ENCODE data around the gene PFKL. TPM values are rescaled to one million over a fixed set of nuclear protein-coding genes. Genes with fewer than 3 reads are reported as not detected.
"Not testable (repeated sequence)": the region's sequence is repeated elsewhere in the genome, so short reads cannot be mapped to it uniquely, and the experiment has no call there.

PFKL gene
- total and polyA plus RNA-seq, 2 donors (not counting 1 experiment from before 2014, with no cell fraction given) = 54.8 to 125 TPM

DNA sequence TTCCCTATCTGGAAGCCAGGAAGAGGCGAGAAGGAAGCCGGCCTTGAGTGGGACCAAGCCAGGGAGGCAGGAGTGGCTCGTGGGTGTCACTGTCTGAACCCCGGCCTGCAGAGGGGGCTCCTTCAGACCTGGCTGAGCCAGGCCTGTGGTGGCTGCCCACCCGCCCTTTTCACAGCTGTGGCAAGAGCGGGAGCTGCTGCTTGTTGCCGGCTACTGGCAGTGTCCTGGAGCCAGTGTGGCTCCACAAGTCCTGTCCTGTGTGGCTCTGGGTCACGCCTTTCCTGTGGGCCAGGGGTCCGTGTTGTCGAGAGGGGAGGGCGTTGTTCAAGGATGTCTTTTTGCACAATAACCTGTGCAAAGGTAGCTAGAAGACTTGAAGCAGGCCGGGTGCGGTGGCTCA is 1.3 kb downstream of the PFKL start:
- TF ChIP-seq, protein P1, sequence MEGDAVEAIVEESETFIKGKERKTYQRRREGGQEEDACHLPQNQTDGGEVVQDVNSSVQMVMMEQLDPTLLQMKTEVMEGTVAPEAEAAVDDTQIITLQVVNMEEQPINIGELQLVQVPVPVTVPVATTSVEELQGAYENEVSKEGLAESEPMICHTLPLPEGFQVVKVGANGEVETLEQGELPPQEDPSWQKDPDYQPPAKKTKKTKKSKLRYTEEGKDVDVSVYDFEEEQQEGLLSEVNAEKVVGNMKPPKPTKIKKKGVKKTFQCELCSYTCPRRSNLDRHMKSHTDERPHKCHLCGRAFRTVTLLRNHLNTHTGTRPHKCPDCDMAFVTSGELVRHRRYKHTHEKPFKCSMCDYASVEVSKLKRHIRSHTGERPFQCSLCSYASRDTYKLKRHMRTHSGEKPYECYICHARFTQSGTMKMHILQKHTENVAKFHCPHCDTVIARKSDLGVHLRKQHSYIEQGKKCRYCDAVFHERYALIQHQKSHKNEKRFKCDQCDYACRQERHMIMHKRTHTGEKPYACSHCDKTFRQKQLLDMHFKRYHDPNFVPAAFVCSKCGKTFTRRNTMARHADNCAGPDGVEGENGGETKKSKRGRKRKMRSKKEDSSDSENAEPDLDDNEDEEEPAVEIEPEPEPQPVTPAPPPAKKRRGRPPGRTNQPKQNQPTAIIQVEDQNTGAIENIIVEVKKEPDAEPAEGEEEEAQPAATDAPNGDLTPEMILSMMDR (conservative IDR thresholded peaks at IDR 0.05 in 1 of 2, IDR thresholded peaks at IDR 0.05 in 1 of 2; ENCODE audit: low read depth in 1 of 2, low read length in 2 of 2) = no peak
- no peak for TF ChIP-seq EZH2 (IDR thresholded peaks at IDR 0.05; ENCODE audit: low read length, missing control alignments)
- peak overlapping the region; percentile 73 for H3K27ac ChIP-seq (ENCODE audit: insufficient read depth, low read length)
- H3K9ac ChIP-seq (ENCODE audit: insufficient read depth, low read length) = peak overlapping the region; percentile 73
- H2AFZ ChIP-seq (ENCODE audit: low read length) = no peak overlapping the region
- H3K79me2 ChIP-seq (ENCODE audit: control insufficient read depth, insufficient read depth, low read length) = peaks cover 27% of the 10 kb centered on the region
- H3K9me3 ChIP-seq (ENCODE audit: control insufficient read depth, insufficient read depth, low read depth, low read length) = no peaks in the 10 kb centered on the region
- peak overlapping the region; percentile 57 to 75 (median 62) for H3K4me3 ChIP-seq (replicated peaks in 1 of 4; ENCODE audit: control extremely low read depth in 1 of 4, insufficient read depth in 1 of 4, low read depth in 3 of 4, low read length in 4 of 4)
- no peaks in the 10 kb centered on the region for H3K36me3 ChIP-seq (ENCODE audit: control insufficient read depth, insufficient read depth, low read length)
- H3K4me1 ChIP-seq (ENCODE audit: control insufficient read depth, extremely low read depth, insufficient read depth, low read length) = peaks cover 5% of the 10 kb centered on the region
- no peaks in the 10 kb centered on the region for H4K20me1 ChIP-seq (ENCODE audit: control insufficient read depth, extremely low read depth, insufficient read depth, low read length)
- peak overlapping the region; percentile 92 for H3K4me2 ChIP-seq (ENCODE audit: extremely low read depth, insufficient read depth, low read length)
- DNase-seq (ENCODE audit: low read depth in 2 of 2) = no peak
- no peaks in the 10 kb centered on the region for H3K27me3 ChIP-seq (ENCODE audit: control insufficient read depth, insufficient read depth, low read length)

DNA sequence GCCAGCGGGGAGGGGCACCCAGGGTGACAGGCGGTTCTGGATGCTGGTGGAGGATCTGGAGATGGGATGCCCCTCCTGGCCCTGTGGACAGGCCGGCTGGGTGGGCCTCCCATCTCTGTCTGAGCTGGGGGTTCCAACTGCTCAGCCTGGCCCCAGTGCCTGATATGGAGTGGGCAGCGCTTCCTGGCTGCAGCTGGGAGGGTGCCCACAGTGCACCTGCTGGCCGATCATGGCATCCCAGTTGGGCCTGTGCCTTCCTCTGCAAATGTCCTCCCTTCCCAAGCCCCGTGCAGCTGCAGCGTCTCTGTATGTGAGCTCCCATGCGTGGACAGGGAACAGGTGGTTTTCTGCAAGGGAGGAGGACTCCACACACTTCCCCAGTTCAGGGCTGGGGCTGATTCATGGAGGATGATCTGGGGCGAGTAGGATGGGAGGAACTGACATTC is 2.1 kb downstream of the PFKL start:
- Histone ChIP-seq H3K27ac (ENCODE audit: insufficient read depth, low read length) (no peak overlapping the region), H4K20me1 (ENCODE audit: control insufficient read depth, extremely low read depth, insufficient read depth, low read length) (no peaks in the 10 kb centered on the region), H3K4me2 (ENCODE audit: extremely low read depth, insufficient read depth, low read length) (no peak overlapping the region), H3K9ac (ENCODE audit: insufficient read depth, low read length) (no peak overlapping the region), H3K4me1 (ENCODE audit: control insufficient read depth, extremely low read depth, insufficient read depth, low read length) (peaks cover 5% of the 10 kb centered on the region), H3K79me2 (ENCODE audit: control insufficient read depth, insufficient read depth, low read length) (peaks cover 27% of the 10 kb centered on the region), H3K4me3 (replicated peaks in 1 of 4; ENCODE audit: control extremely low read depth in 1 of 4, insufficient read depth in 1 of 4, low read depth in 3 of 4, low read length in 4 of 4) (no peak overlapping the region), H3K27me3 (ENCODE audit: control insufficient read depth, insufficient read depth, low read length) (no peaks in the 10 kb centered on the region), H2AFZ (ENCODE audit: low read length) (no peak overlapping the region), H3K36me3 (ENCODE audit: control insufficient read depth, insufficient read depth, low read length) (no peaks in the 10 kb centered on the region), H3K9me3 (ENCODE audit: control insufficient read depth, insufficient read depth, low read depth, low read length) (no peaks in the 10 kb centered on the region)
- no peak for TF ChIP-seq EZH2 (IDR thresholded peaks at IDR 0.05; ENCODE audit: low read length, missing control alignments)
- TF ChIP-seq, protein P1 (conservative IDR thresholded peaks at IDR 0.05 in 1 of 2, IDR thresholded peaks at IDR 0.05 in 1 of 2; ENCODE audit: low read depth in 1 of 2, low read length in 2 of 2) = no peak
- DNase-seq (ENCODE audit: low read depth in 2 of 2) = no peak

DNA sequence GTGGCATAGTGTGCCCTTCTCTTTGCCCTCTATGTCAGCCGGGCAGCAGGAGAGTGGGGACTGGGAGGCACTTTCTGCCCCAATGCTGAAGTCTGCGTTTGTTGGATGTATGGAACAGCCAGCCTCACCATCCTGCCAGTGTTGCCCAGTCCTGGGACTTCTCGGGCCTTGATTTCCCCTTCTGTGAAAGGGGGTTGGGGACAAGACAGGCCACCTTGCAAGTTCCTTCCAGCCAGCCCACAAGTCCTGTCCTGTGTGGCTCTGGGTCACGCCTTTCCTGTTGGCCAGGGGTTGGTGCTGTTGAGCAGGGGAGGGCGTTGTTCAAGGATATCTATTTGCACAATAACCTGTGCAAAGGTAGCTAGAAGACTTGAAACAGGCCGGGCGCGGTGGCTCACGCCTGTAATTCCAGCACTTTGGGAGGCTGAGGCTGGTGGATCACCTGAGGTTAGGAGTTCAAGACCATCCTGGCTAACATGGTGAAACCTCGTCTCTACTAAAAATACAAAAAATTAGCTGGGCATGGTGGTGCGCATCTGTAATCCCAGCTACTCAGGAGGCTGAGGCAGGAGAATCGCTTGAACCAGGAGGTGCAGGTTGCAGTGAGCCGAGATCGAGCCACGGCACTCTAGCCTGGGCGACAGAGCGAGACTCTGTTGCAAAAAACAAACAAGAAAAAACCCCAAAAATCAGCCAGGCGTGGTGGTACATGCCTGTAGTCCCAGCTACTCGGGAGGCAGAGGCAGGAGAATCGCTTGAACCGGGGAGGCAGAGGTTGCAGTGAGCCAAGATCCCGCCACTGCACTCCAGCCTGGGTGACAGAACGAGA is 2.9 kb downstream of the PFKL start:
- H4K20me1 ChIP-seq (ENCODE audit: control insufficient read depth, extremely low read depth, insufficient read depth, low read length); H3K4me1 ChIP-seq (ENCODE audit: control insufficient read depth, extremely low read depth, insufficient read depth, low read length); H3K9ac ChIP-seq (ENCODE audit: insufficient read depth, low read length); H3K9me3 ChIP-seq (ENCODE audit: control insufficient read depth, insufficient read depth, low read depth, low read length); H3K4me2 ChIP-seq (ENCODE audit: extremely low read depth, insufficient read depth, low read length); H3K27me3 ChIP-seq (ENCODE audit: control insufficient read depth, insufficient read depth, low read length); H3K27ac ChIP-seq (ENCODE audit: insufficient read depth, low read length); H2AFZ ChIP-seq (ENCODE audit: low read length); H3K4me3 ChIP-seq (replicated peaks in 1 of 4; ENCODE audit: control extremely low read depth in 1 of 4, insufficient read depth in 1 of 4, low read depth in 3 of 4, low read length in 4 of 4); H3K36me3 ChIP-seq (ENCODE audit: control insufficient read depth, insufficient read depth, low read length); DNase-seq (ENCODE audit: low read depth in 2 of 2): not testable (repeated sequence)
- peaks cover 27% of the 10 kb centered on the region for H3K79me2 ChIP-seq (ENCODE audit: control insufficient read depth, insufficient read depth, low read length)
